Neural progenitor cell (in vitro differentiated cells): ENCODE results near the gene RMRP.

Experiments
- EZH2phosphoT487 ChIP-seq: fragments of 200-600 bp; sonication (generic); IDR thresholded peaks from 2 replicates; pipeline ENCODE4 v1.6.1; 2017; ENCODE audit warnings: antibody characterized with exemption
- TF ChIP-seq, protein P1 (sequence below): fragments of 200-600 bp; sonication (generic); IDR thresholded peaks from 2 replicates; pipeline ENCODE4 v1.5.1; 2017; ENCODE audit warnings: antibody characterized with exemption, mild to moderate bottlenecking

DNA sequence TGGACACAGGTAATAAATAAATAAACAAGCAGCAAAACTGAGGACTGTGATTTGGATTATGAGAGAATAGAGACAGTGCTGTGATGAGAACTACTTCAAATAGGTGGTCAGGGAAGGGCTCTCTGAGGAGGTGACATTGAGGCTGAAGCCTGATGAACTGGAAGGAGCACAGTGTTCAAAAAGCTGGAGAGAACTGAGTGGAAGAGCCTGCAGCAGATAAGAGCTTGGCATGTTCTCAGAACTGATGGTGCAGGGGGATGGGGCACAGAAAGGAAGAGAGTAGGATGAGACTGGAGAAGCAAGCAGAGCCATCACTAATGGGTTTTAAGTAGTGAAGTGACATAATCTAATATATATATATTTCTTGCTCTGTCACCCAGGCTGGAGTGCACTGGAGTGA, 43.1 kb upstream of the RMRP start:
- TF ChIP-seq, protein P1, sequence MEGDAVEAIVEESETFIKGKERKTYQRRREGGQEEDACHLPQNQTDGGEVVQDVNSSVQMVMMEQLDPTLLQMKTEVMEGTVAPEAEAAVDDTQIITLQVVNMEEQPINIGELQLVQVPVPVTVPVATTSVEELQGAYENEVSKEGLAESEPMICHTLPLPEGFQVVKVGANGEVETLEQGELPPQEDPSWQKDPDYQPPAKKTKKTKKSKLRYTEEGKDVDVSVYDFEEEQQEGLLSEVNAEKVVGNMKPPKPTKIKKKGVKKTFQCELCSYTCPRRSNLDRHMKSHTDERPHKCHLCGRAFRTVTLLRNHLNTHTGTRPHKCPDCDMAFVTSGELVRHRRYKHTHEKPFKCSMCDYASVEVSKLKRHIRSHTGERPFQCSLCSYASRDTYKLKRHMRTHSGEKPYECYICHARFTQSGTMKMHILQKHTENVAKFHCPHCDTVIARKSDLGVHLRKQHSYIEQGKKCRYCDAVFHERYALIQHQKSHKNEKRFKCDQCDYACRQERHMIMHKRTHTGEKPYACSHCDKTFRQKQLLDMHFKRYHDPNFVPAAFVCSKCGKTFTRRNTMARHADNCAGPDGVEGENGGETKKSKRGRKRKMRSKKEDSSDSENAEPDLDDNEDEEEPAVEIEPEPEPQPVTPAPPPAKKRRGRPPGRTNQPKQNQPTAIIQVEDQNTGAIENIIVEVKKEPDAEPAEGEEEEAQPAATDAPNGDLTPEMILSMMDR, result no peak
- TF ChIP-seq EZH2phosphoT487, result no peak
